Fibroblast of skin of back (primary cell): ENCODE results near the gene GSG1L.

Source experiments
- DNase-seq: peaks from one replicate; pipeline ENCODE4 v3.0.0-alpha.2; 2013

GSG1L gene

GRCh38 chr16:27770271-27771196 lies 293.0 kb downstream of the GSG1L start:
- DNase-seq = no peak

GRCh38 chr16:27769561-27770255 lies 293.8 kb downstream of the GSG1L start:
- DNase-seq = peak; percentile 49

DNA sequence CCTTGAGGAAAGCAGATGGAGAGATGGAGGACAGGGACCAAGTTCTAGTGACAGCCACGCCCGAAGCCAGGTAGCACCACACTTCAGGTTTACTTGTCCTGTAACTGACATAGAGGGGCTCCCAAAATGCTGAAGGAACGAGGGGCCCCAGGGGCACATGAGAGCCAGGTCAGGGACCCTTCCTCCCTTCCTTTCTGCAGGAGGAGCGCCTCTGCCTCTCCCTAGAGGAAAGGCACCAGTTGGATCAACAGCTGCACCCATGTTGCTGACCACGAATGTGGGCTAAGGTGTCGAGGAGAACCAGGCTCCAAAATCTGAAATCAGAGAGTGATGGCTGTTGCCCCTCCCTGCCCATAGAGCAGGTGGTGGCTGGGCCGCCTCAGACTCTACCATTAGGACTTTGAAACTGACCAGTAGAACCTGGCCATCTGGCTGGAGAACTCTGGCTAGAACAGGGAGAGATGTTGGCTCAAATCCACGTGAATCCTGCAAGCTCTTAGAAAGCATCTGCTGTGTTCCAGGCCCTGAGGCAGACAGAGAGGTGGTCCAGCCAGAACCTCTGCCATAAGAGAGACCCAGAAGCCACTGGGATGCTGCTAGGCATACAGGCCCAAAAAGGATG lies 294.8 kb downstream of the GSG1L start:
- DNase-seq = no peak

GRCh38 chr16:27767971-27768591 lies 295.4 kb downstream of the GSG1L start:
- DNase-seq = no peak

GRCh38 chr16:27767081-27767480 lies 296.4 kb downstream of the GSG1L start:
- DNase-seq = no peak

GRCh38 chr16:27766236-27766925 lies 297.1 kb downstream of the GSG1L start:
- no peak for DNase-seq

DNA sequence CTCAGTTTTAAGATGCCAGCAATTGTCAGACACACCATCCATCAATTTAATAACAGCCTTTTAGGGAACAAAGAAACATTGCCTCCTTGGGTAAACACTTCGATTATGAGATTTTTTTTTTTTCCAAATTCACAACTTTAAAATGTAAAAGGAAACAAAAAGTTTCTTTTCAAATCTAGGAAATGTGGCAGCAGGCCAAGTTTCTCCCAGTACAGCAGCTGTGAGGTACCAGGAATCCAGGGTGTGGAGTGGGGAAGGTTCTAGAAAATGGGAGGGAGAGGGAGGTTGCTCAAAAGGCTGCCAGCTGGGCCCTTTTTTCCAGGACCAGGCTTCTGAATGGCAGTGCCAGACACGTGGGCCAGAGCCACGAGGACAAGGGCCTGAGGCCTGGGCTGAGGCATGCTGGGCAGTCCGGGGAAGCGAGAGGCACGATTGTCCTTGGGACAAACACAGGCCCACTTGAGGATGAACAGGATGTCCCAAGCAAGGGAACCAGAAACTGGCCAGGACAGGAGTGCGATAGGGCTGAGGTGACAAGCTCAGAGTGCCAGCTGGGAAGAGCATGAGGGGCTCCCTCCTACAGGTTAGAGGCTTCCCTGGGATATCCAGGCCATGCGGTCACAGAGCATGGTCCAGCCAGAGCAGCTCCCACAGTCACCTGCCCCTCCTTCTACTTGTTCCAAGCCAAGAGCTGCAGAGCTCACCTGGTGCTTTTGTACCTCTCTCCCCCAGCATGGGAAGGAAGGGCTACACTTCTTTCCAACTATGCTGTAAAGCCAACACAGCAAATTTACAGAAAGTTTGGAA lies 298.4 kb downstream of the GSG1L start:
- no peak for DNase-seq

GRCh38 chr16:27764427-27764826 lies 299.1 kb downstream of the GSG1L start:
- DNase-seq = no peak

DNA sequence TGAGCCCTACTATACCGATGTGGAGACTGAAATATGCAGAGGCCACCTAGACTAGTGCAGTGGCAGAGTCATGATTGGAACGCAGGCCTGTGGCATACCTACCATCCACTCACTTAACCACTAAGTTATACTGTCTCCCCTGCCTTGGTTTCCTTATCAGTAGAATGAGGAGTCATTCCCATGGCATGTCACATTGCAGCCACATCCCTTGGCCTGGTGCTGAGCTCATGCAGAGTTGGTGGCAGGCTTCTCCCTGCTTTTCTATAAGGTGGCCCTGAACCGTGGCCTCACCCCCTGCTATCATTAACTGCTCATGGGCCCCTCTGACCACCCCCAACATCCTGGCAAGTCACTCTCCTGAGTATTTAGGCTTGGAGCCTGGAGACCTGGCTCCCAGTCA lies 301.1 kb downstream of the GSG1L start:
- peak; percentile 67 for DNase-seq

DNA sequence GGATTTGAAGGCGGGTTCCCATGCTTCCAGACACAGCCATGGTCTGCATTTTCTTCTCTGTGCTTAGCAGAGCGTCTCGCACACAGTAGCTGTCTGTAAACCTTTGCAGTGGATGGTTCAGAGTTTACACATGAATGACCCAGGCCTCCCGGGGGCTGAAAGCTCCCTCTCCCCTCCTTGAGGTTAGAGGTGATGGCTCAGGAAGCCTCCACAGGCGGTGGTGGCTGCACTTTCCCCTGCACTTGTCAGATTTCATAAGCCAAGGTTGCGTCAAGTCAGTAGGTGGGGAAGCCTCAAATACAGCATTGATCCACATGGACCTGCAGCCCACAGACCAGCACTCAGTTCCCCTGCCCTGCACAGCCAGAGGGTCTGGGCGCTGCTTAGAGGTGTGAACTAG lies 301.7 kb downstream of the GSG1L start:
- no peak for DNase-seq

- DNase-seq = no peak
These were observed 302.7 kb downstream of the GSG1L start for GRCh38 chr16:27760789-27761176.

DNA sequence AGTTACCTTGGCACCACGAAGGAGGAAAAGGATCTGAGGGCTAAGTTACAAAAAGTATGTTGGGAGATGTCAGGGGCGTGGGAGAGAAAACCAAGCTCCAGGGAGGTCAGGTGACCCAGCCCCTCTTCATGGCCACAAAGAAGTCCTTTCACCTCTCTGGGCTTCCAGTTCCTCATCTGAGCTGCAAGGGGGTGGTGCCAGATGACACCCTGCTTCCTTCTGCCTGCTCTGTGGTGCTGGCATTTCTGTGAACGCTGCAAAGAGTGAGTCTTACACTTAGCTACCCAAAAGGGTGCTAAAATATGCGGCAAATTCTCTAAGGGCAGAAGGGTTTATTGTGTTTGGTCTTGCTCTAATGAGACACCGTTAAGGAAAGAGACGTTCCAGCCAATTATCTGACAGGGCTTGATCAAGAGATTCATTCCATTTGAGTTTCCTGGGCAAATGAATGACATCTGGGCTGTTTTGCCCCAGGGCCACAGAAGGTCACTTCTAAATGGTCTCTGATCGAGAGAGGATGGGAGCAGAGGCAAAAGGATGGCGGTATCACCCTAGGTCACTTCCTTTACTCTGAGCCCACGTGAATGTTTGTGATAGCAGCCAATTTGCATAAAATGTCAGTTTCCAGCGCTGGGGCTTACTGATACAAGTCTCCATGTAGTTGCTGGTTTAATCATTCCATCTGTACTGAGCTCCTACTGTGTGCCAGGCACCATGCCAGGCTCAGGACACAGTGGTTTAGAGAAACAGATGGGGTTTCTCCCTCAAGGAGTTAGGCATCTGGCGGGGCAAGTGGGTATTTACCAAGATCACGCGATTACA lies 303.3 kb downstream of the GSG1L start:
- no peak for DNase-seq

GRCh38 chr16:27759301-27759871 lies 304.1 kb downstream of the GSG1L start:
- DNase-seq = peak; percentile 67

GRCh38 chr16:27758544-27758943 lies 305.0 kb downstream of the GSG1L start:
- no peak for DNase-seq

- DNase-seq = no peak
These were observed 307.1 kb downstream of the GSG1L start for GRCh38 chr16:27756206-27756970.

- DNase-seq = no peak
These were observed 308.5 kb downstream of the GSG1L start for GRCh38 chr16:27754788-27755690.

- DNase-seq = no peak
These were observed 310.0 kb downstream of the GSG1L start for GRCh38 chr16:27753563-27753962.

DNA sequence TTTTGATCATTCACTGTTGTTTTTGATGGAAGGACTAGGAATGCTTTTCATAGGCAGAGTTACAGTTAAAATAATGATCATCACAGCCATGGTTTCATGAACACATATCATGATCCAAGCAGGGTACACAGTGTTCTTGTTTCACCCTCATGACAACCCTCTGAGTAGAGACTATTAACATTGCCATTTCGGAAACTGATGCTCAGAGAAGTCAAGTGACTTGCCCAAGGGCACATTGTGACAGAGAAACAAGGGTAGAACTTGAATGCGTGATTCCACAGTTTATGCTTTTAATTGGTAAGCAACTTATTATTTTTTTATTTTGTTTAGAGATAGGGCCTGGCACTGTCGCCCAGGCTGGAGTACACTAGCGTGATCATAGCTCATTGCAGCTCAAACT lies 311.3 kb downstream of the GSG1L start:
- no peak for DNase-seq
